ENCODE data around the gene WDR83. TPM values are rescaled to one million over a fixed set of nuclear protein-coding genes. Genes with fewer than 3 reads are reported as not detected.

WDR83 gene
- total and polyA plus RNA-seq, 2 experiments from 2014 or later, result 12.5 to 18.5 TPM

DNA sequence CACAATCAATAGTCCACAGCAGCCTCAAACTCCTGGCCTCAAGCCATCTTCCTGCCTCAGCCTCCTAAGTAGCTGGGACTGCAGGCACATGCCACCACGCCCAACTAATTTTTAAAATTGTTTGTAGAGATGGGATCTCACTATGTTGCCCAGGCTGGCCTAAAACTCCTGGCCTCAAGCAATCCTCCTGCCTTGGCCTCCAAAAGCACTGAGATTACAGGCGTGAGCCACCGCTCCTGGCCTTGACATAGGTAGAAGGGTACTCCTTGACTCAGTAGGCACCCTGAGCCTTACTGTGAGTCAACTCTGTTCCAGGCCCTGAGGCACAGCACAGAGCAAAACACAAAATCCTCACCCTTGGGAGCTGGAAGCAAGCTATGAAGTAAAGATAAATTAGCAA, 49.3 kb downstream of the WDR83 start:
- H3K79me2 ChIP-seq (replicated peaks; ENCODE audit: insufficient read depth), result peaks cover 53% of the 10 kb centered on the region
- ATAC-seq, result no peak

More for the DNA sequence above, 49.3 kb downstream of the WDR83 start:
- no peak for DNase-seq (ENCODE audit: low spot score)
- Histone ChIP-seq H3K27ac (ENCODE audit: low read depth) (no peak overlapping the region), H4K20me1 (replicated peaks; ENCODE audit: insufficient read depth) (peaks cover 49% of the 10 kb centered on the region), H3K36me3 (ENCODE audit: insufficient read depth) (peaks cover 41% of the 10 kb centered on the region), H3K4me2 (no peak overlapping the region), H3K4me1 (ENCODE audit: insufficient read depth) (peaks cover 9% of the 10 kb centered on the region; the same call in 1 of the 2 replicates), H3F3A (replicated peaks; ENCODE audit: low read depth) (peaks cover 53% of the 10 kb centered on the region), H3K9me2 (ENCODE audit: insufficient read depth) (no peaks in the 10 kb centered on the region), H3K27me3 (ENCODE audit: insufficient read depth) (no peaks in the 10 kb centered on the region), H3K4me3 (no peak overlapping the region), H2AFZ (no peak overlapping the region)
- Mint-ChIP-seq H3K27me3 (ENCODE audit: insufficient read depth, low read depth, poor library complexity) (peaks cover 5% of the 10 kb centered on the region), H3K4me1 (peaks cover 5% of the 10 kb centered on the region; the same call in 2 of the 3 replicates), H3K4me3 (no peak overlapping the region), H3K9me3 (peaks cover 4% of the 10 kb centered on the region; the same call in 1 of the 3 replicates), H3K36me3 (ENCODE audit: low read depth) (peaks cover 81% of the 10 kb centered on the region), H3K27ac (no peak overlapping the region)
- TF ChIP-seq POLR2AphosphoS5 (IDR thresholded peaks at IDR 0.05; ENCODE audit: low read depth) (no peak), ZNF331 (CRISPR knock-in tag; IDR thresholded peaks at IDR 0.05; ENCODE audit: low read depth) (no peak), ZNF462 (CRISPR knock-in tag; IDR thresholded peaks at IDR 0.05) (no peak), ETS1 (IDR thresholded peaks at IDR 0.05) (no peak), ZNF114 (CRISPR knock-in tag; IDR thresholded peaks at IDR 0.05) (no peak), CREB1 (CRISPR knock-in tag; IDR thresholded peaks at IDR 0.05; ENCODE audit: low read depth) (no peak), REST (IDR thresholded peaks at IDR 0.05; ENCODE audit: unreplicated experiment) (no peak), JUNB (IDR thresholded peaks at IDR 0.05; ENCODE audit: unreplicated experiment) (no peak), NANOG (IDR thresholded peaks at IDR 0.05; ENCODE audit: borderline replicate concordance) (no peak), EZH2phosphoT487 (IDR thresholded peaks at IDR 0.05; ENCODE audit: unreplicated experiment) (no peak), EZH2 (IDR thresholded peaks at IDR 0.05; ENCODE audit: low read depth, unreplicated experiment) (no peak), STAT1 (IDR thresholded peaks at IDR 0.05; ENCODE audit: unreplicated experiment) (no peak)
- TF ChIP-seq, protein P1, sequence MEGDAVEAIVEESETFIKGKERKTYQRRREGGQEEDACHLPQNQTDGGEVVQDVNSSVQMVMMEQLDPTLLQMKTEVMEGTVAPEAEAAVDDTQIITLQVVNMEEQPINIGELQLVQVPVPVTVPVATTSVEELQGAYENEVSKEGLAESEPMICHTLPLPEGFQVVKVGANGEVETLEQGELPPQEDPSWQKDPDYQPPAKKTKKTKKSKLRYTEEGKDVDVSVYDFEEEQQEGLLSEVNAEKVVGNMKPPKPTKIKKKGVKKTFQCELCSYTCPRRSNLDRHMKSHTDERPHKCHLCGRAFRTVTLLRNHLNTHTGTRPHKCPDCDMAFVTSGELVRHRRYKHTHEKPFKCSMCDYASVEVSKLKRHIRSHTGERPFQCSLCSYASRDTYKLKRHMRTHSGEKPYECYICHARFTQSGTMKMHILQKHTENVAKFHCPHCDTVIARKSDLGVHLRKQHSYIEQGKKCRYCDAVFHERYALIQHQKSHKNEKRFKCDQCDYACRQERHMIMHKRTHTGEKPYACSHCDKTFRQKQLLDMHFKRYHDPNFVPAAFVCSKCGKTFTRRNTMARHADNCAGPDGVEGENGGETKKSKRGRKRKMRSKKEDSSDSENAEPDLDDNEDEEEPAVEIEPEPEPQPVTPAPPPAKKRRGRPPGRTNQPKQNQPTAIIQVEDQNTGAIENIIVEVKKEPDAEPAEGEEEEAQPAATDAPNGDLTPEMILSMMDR (conservative IDR thresholded peaks at IDR 0.05; ENCODE audit: low read depth in 2 of 2), result no peak
